HepG2 (cell line): ENCODE data around the gene WDFY1. TPM values are rescaled to one million over a fixed set of nuclear protein-coding genes. Genes with fewer than 3 reads are reported as not detected.

Experiments used
- ATRX ChIP-seq: sonication (generic); formaldehyde crosslinking; IDR thresholded peaks from 2 replicates; pipeline ENCODE4 v1.4.0; 2020; ENCODE audit warnings: missing genetic modification reagents, borderline replicate concordance
- HDAC2 ChIP-seq: sonication (generic); formaldehyde crosslinking; IDR thresholded peaks from 2 replicates; pipeline ENCODE4 v1.4.0; 2020; ENCODE audit warnings: missing genetic modification reagents
- NFYB ChIP-seq: sonication (generic); formaldehyde crosslinking; IDR thresholded peaks from 2 replicates; pipeline ENCODE4 v1.4.0; 2020; ENCODE audit warnings: missing genetic modification reagents
- ZBTB7B ChIP-seq: sonication (generic); formaldehyde crosslinking; IDR thresholded peaks from 2 replicates; pipeline ENCODE4 v1.4.0; 2020; ENCODE audit warnings: missing genetic modification reagents
- ZNF407 ChIP-seq: sonication (generic); formaldehyde crosslinking; IDR thresholded peaks from one replicate; pipeline ENCODE4 v1.5.1; 2020; ENCODE audit warnings: mild to moderate bottlenecking, missing genetic modification reagents; ENCODE audit errors: not compliant biosample characterization
- ZNF850 ChIP-seq: sonication (generic); formaldehyde crosslinking; conservative IDR thresholded peaks from 2 replicates; pipeline ENCODE4 v1.9.0; 2021; ENCODE audit warnings: mild to moderate bottlenecking, missing genetic modification reagents
- polyA plus RNA-seq, 8 experiments: library from polyadenylated mRNA; depleted of rRNA in 3 of 8; stranded (reverse) in 7 of 8; unstranded in 1 of 8; fragments of >200 nt; fragmentation: Illumina TruSeq in 4 of 8; extraction: Trizol in 4 of 8; gene quantifications; 2 replicates each; pipeline versions ENCODE4 v1.2.1 to v1.2.3, GENCODE V29; 2011 to 2016; ENCODE audit warnings: low read depth in 4 of 8, missing spikeins in 1 of 8, mixed read lengths in 1 of 8; ENCODE audit not compliant: insufficient read depth in 1 of 8
- total RNA-seq, 5 experiments: library from RNA; depleted of rRNA; stranded (reverse); fragments of >200 nt; fragmentation: Illumina TruSeq; extraction: Trizol; gene quantifications; 2 replicates each; pipeline ENCODE4 v1.2.3, GENCODE V29; 2016; ENCODE audit warnings: low read depth in 1 of 5

The WDFY1 gene
- total and polyA plus RNA-seq, 2 of the 13 experiments (the other 11 are each of a cell fraction or from before 2014, with no cell fraction given), result 77.0 to 78.4 TPM

- no peak for TF ChIP-seq ZNF407 (CRISPR knock-in tag)
- no peak for TF ChIP-seq ZBTB7B
- no peak for TF ChIP-seq HDAC2 (CRISPR knock-in tag)
- TF ChIP-seq NFYB (CRISPR knock-in tag), result no peak
- TF ChIP-seq ATRX (CRISPR knock-in tag), result no peak
- no peak for TF ChIP-seq ZNF850 (CRISPR knock-in tag)
Measured at GRCh38 chr2:223928113-223929006, 16.8 kb downstream of the WDFY1 start (continued).
